ENCODE measurements around the gene LIPH. TPM values are rescaled to one million over a fixed set of nuclear protein-coding genes. Genes with fewer than 3 reads are reported as not detected.

The LIPH gene
- total RNA-seq, 4 donors from 2014 or later, result 5.8 to 27.5 (median 22.1) TPM

GRCh38 chr3:185585518-185585858 is 33.1 kb upstream of the LIPH start:
- Histone ChIP-seq H3K4me1 (peaks cover 4 to 32% (median 11%) of the 10 kb centered on the region in 4 donors), H3K4me3 (peak overlapping the region; percentile 71 to 94 (median 86)), H3K9me3 (no peaks in the 10 kb centered on the region), H3K27ac (peak overlapping the region; percentile 94 to 96 (median 94)), H3K36me3 (peaks cover 0 to 6% (median 0%) of the 10 kb centered on the region in 3 donors), H3K27me3 (no peaks in the 10 kb centered on the region)
- peak in 2 of 3 donors; percentile 67 for DNase-seq
- TF ChIP-seq, protein P1, sequence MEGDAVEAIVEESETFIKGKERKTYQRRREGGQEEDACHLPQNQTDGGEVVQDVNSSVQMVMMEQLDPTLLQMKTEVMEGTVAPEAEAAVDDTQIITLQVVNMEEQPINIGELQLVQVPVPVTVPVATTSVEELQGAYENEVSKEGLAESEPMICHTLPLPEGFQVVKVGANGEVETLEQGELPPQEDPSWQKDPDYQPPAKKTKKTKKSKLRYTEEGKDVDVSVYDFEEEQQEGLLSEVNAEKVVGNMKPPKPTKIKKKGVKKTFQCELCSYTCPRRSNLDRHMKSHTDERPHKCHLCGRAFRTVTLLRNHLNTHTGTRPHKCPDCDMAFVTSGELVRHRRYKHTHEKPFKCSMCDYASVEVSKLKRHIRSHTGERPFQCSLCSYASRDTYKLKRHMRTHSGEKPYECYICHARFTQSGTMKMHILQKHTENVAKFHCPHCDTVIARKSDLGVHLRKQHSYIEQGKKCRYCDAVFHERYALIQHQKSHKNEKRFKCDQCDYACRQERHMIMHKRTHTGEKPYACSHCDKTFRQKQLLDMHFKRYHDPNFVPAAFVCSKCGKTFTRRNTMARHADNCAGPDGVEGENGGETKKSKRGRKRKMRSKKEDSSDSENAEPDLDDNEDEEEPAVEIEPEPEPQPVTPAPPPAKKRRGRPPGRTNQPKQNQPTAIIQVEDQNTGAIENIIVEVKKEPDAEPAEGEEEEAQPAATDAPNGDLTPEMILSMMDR (IDR thresholded peaks at IDR 0.05), result no peak
- TF ChIP-seq POLR2A (IDR thresholded peaks at IDR 0.05), result no peak

GRCh38 chr3:185584686-185585085 is 32.3 kb upstream of the LIPH start:
- H3K9me3 ChIP-seq, result no peaks in the 10 kb centered on the region
- H3K27ac ChIP-seq, result peak overlapping the region in 3 of 4 donors; percentile 94 to 96 (median 95)
- no peak for DNase-seq
- no peaks in the 10 kb centered on the region for H3K27me3 ChIP-seq
- H3K4me3 ChIP-seq, result peak overlapping the region in 1 of 4 donors; percentile 92
- no peaks in the 10 kb centered on the region for H3K36me3 ChIP-seq
- TF ChIP-seq, protein P1 (IDR thresholded peaks at IDR 0.05), result no peak
- no peak for TF ChIP-seq POLR2A (IDR thresholded peaks at IDR 0.05)
- peaks cover 4 to 32% (median 11%) of the 10 kb centered on the region in 4 donors for H3K4me1 ChIP-seq

DNA sequence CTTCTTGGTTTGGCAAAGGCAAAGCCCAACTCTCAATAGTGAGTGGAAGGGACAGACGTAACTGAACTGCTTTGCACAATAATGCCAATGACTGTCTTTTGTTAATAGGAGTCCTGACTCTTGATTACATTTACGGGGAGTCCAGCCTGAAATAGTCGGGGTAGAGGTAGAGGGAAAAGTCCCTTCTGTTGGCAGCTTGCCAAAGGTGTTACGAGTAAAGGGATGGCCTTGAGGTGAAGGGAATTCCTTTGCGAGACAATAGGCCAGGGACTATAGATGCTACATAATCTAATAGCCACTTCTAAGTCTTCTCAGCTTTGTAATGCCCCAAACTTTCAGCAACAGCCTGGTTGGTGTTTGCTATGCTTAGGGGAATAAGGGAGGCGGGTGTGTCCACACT is 31.5 kb upstream of the LIPH start:
- no peaks in the 10 kb centered on the region for H3K27me3 ChIP-seq
- H3K4me1 ChIP-seq, result peaks cover 4 to 32% (median 11%) of the 10 kb centered on the region in 4 donors
- TF ChIP-seq, protein P1 (IDR thresholded peaks at IDR 0.05), result no peak
- no peak for TF ChIP-seq POLR2A (IDR thresholded peaks at IDR 0.05)
- H3K27ac ChIP-seq, result no peak overlapping the region
- no peaks in the 10 kb centered on the region for H3K36me3 ChIP-seq
- no peak overlapping the region for H3K4me3 ChIP-seq
- no peaks in the 10 kb centered on the region for H3K9me3 ChIP-seq
- no peak for DNase-seq

GRCh38 chr3:185582871-185583270 is 30.5 kb upstream of the LIPH start:
- Histone ChIP-seq H3K4me1 (peaks cover 4 to 23% (median 7%) of the 10 kb centered on the region in 4 donors), H3K27me3 (no peaks in the 10 kb centered on the region), H3K27ac (no peak overlapping the region), H3K36me3 (no peaks in the 10 kb centered on the region), H3K9me3 (no peaks in the 10 kb centered on the region), H3K4me3 (no peak overlapping the region)
- TF ChIP-seq, protein P1 (IDR thresholded peaks at IDR 0.05), result no peak
- TF ChIP-seq POLR2A (IDR thresholded peaks at IDR 0.05), result no peak
- no peak for DNase-seq

- H3K9me3 ChIP-seq, result no peaks in the 10 kb centered on the region
- H3K36me3 ChIP-seq, result no peaks in the 10 kb centered on the region
- DNase-seq, result no peak
- no peaks in the 10 kb centered on the region for H3K27me3 ChIP-seq
- H3K27ac ChIP-seq, result no peak overlapping the region
- H3K4me1 ChIP-seq, result peaks cover 3 to 17% (median 6%) of the 10 kb centered on the region in 4 donors
- TF ChIP-seq POLR2A (IDR thresholded peaks at IDR 0.05), result no peak
- TF ChIP-seq, protein P1 (IDR thresholded peaks at IDR 0.05), result no peak
- H3K4me3 ChIP-seq, result no peak overlapping the region
Observed at GRCh38 chr3:185582236-185582635, 29.8 kb upstream of the LIPH start.
